ENCODE measurements around the gene HEATR5A. TPM values are rescaled to one million over a fixed set of nuclear protein-coding genes. Genes with fewer than 3 reads are reported as not detected.

Gene HEATR5A
- total RNA-seq, 1 donor from 2014 or later, result 11.6 TPM

GRCh38 chr14:31411218-31411727 is 9.1 kb downstream of the HEATR5A start:
- no peaks in the 10 kb centered on the region for H3K27me3 ChIP-seq
- peaks cover 0 to 11% of the 10 kb centered on the region in 2 donors for H3K4me1 ChIP-seq
- H3K9me3 ChIP-seq, result no peaks in the 10 kb centered on the region
- intact Hi-C loops (cut with DNase I), result no loop called here
- H3K4me3 ChIP-seq, result no peak overlapping the region
- H3K36me3 ChIP-seq, result no peaks in the 10 kb centered on the region
- DNase-seq (ENCODE audit: low spot score in 2 of 2), result no peak
- no peak overlapping the region for H3K27ac ChIP-seq
- TF ChIP-seq CTCF (IDR thresholded peaks at IDR 0.05), result no peak

GRCh38 chr14:31410048-31410650 is 10.2 kb downstream of the HEATR5A start:
- no peak for TF ChIP-seq CTCF (IDR thresholded peaks at IDR 0.05)
- no peak overlapping the region for H3K4me3 ChIP-seq
- no peaks in the 10 kb centered on the region for H3K9me3 ChIP-seq
- no peak overlapping the region for H3K27ac ChIP-seq
- no peaks in the 10 kb centered on the region for H3K36me3 ChIP-seq
- H3K27me3 ChIP-seq, result no peaks in the 10 kb centered on the region
- no peak for DNase-seq (ENCODE audit: low spot score in 2 of 2)
- H3K4me1 ChIP-seq, result peaks cover 0 to 11% of the 10 kb centered on the region in 2 donors
- intact Hi-C loops (cut with DNase I), result no loop called here

- no peak for DNase-seq (ENCODE audit: low spot score in 2 of 2)
- Histone ChIP-seq H3K4me3 (no peak overlapping the region), H3K27me3 (no peaks in the 10 kb centered on the region), H3K4me1 (peaks cover 0 to 8% of the 10 kb centered on the region in 2 donors), H3K9me3 (no peaks in the 10 kb centered on the region), H3K36me3 (no peaks in the 10 kb centered on the region), H3K27ac (no peak overlapping the region)
- intact Hi-C loops (cut with DNase I), result no loop called here
- no peak for TF ChIP-seq CTCF (IDR thresholded peaks at IDR 0.05)
Observed at GRCh38 chr14:31408421-31408820, 11.9 kb downstream of the HEATR5A start.

DNA sequence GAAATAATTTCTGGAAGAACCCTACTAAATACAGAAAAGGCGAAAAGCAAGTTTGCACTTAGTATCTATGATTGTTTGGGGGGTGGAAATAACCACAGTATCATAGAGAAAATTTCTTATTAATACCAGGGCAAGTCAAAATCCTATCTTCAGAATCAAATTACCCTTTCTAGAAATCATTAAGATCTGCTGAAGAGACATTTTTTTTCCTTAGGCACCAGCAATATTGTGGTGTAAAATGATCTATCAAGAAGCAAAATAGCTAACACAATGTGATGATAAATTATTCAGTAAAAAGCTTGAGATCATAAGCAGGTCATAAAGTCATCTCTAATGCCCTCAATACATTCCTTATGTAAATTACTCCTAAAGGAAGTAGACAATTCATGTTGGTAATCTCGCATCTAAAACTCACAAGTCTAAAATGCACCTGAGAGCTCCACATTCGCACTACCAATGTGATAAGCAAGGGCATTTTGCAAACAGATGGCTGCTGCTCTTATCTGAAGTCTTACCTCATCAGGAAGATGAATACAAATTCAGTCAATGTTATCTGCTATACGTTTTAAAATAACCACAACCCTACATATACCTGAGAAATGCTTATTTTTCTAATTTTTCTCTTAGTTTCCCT is 14.6 kb downstream of the HEATR5A start:
- no peak for TF ChIP-seq CTCF (IDR thresholded peaks at IDR 0.05)
- Histone ChIP-seq H3K36me3 (peaks cover 6 to 10% of the 10 kb centered on the region in 2 donors), H3K4me3 (no peak overlapping the region), H3K4me1 (peaks cover 0 to under 1% of the 10 kb centered on the region in 2 donors), H3K9me3 (no peaks in the 10 kb centered on the region), H3K27ac (no peak overlapping the region), H3K27me3 (no peaks in the 10 kb centered on the region)
- intact Hi-C loops (cut with DNase I), result no loop called here
- DNase-seq (ENCODE audit: low spot score in 2 of 2), result no peak

- intact Hi-C loops (cut with DNase I), result no loop called here
- Histone ChIP-seq H3K27ac (no peak overlapping the region), H3K36me3 (peaks cover 7 to 12% of the 10 kb centered on the region in 2 donors), H3K9me3 (no peaks in the 10 kb centered on the region), H3K4me1 (no peaks in the 10 kb centered on the region), H3K27me3 (no peaks in the 10 kb centered on the region), H3K4me3 (no peak overlapping the region)
- no peak for DNase-seq (ENCODE audit: low spot score in 2 of 2)
- no peak for TF ChIP-seq CTCF (IDR thresholded peaks at IDR 0.05)
Observed at GRCh38 chr14:31405106-31405505, 15.2 kb downstream of the HEATR5A start.

Measured in ascending aorta (tissue), 2 donors.